ENCODE results near the gene PRPF18.

- TF ChIP-seq CTCF (IDR thresholded peaks at IDR 0.05 in 8 of 11, conservative IDR thresholded peaks at IDR 0.05 in 3 of 11), result no peak
- no peak for TF ChIP-seq POLR2AphosphoS5 (IDR thresholded peaks at IDR 0.05)
Measured at GRCh38 chr10:13555884-13556510, 30.8 kb upstream of the PRPF18 start.

All from spleen (tissue), 7 donors.